GM12878 (cell line): ENCODE results near the gene FADD. TPM values are rescaled to one million over a fixed set of nuclear protein-coding genes. Genes with fewer than 3 reads are reported as not detected.
A peak's percentile ranks its signal among the peaks of the same experiment; 100 is the strongest.

Experiments used
- ATAC-seq: fragments of 200-7000 bp; cut with Tn5 transposase; 3 replicates; pipeline ENCODE4 v1.9.1; 2020; ENCODE audit warnings: mild to moderate bottlenecking, moderate library complexity
- Bru-seq: library from RNA; stranded (reverse); fragments of 400-500 nt; gene quantifications from one replicate; lab custom pipeline; 2021; lab: Mats Ljungman, UMichigan
- BruChase-seq, 2 experiments: library from RNA; stranded (reverse); fragments of 400-500 nt; gene quantifications; one replicate each; lab custom pipeline; 2021; lab: Mats Ljungman, UMichigan
- BruUV-seq: library from RNA; stranded (reverse); fragments of 400-500 nt; replicated peaks from 2 replicates; lab custom pipeline; 2021; lab: Mats Ljungman, UMichigan
- CTCF ChIA-PET: fragments of 300-600 bp; sonication (Branson Sonifier 250); formaldehyde crosslinking; extraction: SDS; loops from one replicate; lab custom pipeline; 2021; ENCODE audit warnings: inconsistent platforms; lab: Yijun Ruan, JAX
- POLR2A ChIA-PET: fragments of 350-600 bp; formaldehyde crosslinking; extraction: SDS; loops from one replicate; lab custom pipeline; 2021; ENCODE audit warnings: inconsistent platforms; lab: Charles Lee
- RAD21 ChIA-PET: fragments of 300-600 bp; sonication (Branson Sonifier 250); formaldehyde crosslinking; loops from one replicate; lab custom pipeline; 2023; ENCODE audit warnings: antibody characterized with exemption; ENCODE audit not compliant: unreplicated experiment; lab: Charles Lee
- SMC1A ChIA-PET: fragments of 300-600 bp; sonication (Branson Sonifier 250); formaldehyde crosslinking; loops from one replicate; lab custom pipeline; 2023; ENCODE audit not compliant: unreplicated experiment, uncharacterized antibody; lab: Charles Lee
- DNase-seq: peaks from one replicate; pipeline ENCODE4 v3.0.0-alpha.2; 2011; ENCODE audit warnings: low read depth, low spot score
- FAIRE-seq: peaks from 3 replicates; lab custom pipeline; 2011; peaks lifted over from hg19 to GRCh38; lab: Jason Lieb, UNC
- H2AFZ ChIP-seq: 2 replicates; pipeline ENCODE4 v1.6.0; 2011; ENCODE audit warnings: low read depth, low read length, control low read depth; ENCODE audit not compliant: control insufficient read depth
- H3K27ac ChIP-seq: 2 replicates; pipeline ENCODE4 v1.5.1; 2011; ENCODE audit warnings: control low read depth; ENCODE audit not compliant: control insufficient read depth, insufficient read depth
- H3K27me3 ChIP-seq, 2 experiments: replicated peaks in 1 of 2; 2 replicates each; pipeline versions ENCODE4 v1.6.0 to v1.6.1; 2011; ENCODE audit warnings: low read length in 1 of 2; ENCODE audit not compliant: control insufficient read depth in 2 of 2, insufficient read depth in 2 of 2
- H3K36me3 ChIP-seq, 2 experiments: 2 replicates each; pipeline ENCODE4 v1.5.1; 2011; ENCODE audit warnings: low read length in 1 of 2; ENCODE audit not compliant: control insufficient read depth in 2 of 2, insufficient read depth in 2 of 2
- H3K4me1 ChIP-seq: 2 replicates; pipeline ENCODE4 v1.6.1; 2011; ENCODE audit warnings: mild to moderate bottlenecking, low read length, moderate library complexity, mixed read lengths; ENCODE audit not compliant: control insufficient read depth, insufficient read depth
- H3K4me2 ChIP-seq: 2 replicates; pipeline ENCODE4 v1.6.0; 2011; ENCODE audit warnings: control low read depth; ENCODE audit not compliant: control insufficient read depth, insufficient read depth
- H3K4me3 ChIP-seq: fragments of 200-600 bp; sonication (generic); 2 replicates; pipeline ENCODE4 v1.5.1; 2016
- H3K79me2 ChIP-seq: 2 replicates; pipeline ENCODE4 v1.6.0; 2011; ENCODE audit warnings: low read length; ENCODE audit not compliant: control insufficient read depth, insufficient read depth
- H3K9ac ChIP-seq: 2 replicates; pipeline ENCODE4 v1.8.0; 2011; ENCODE audit warnings: low read length, control low read depth, mixed read lengths; ENCODE audit not compliant: control insufficient read depth, insufficient read depth
- H3K9me3 ChIP-seq: replicated peaks from 3 replicates; pipeline ENCODE4 v1.5.1; 2011; ENCODE audit warnings: mild to moderate bottlenecking, low read length; ENCODE audit not compliant: control insufficient read depth, insufficient read depth
- H4K20me1 ChIP-seq: 2 replicates; pipeline ENCODE4 v1.6.0; 2011; ENCODE audit not compliant: control insufficient read depth, insufficient read depth
- BCL11A ChIP-seq: IDR thresholded peaks from 2 replicates; pipeline ENCODE4 v1.6.1; 2011; ENCODE audit warnings: low read depth, low read length
- BMI1 ChIP-seq: fragments of 450-650 bp; IDR thresholded peaks from 2 replicates; pipeline ENCODE4 v1.6.1; 2016; ENCODE audit warnings: mild to moderate bottlenecking, moderate library complexity, borderline replicate concordance
- EP300 ChIP-seq, 2 experiments: fragments of 150-350 bp in 1 of 2; IDR thresholded peaks; 2 replicates each; pipeline ENCODE4 v1.6.1; 2011 to 2012; ENCODE audit warnings: low read depth in 2 of 2, low read length in 2 of 2, borderline replicate concordance in 1 of 2, improper control_type of control experiment in 1 of 2, inconsistent platforms in 1 of 2; ENCODE audit not compliant: control insufficient read depth in 1 of 2
- FOXM1 ChIP-seq: IDR thresholded peaks from 2 replicates; pipeline ENCODE4 v1.6.1; 2012; ENCODE audit warnings: low read depth, mild to moderate bottlenecking, inconsistent platforms, low read length, moderate library complexity
- GABPA ChIP-seq: IDR thresholded peaks from 2 replicates; pipeline ENCODE4 v1.6.1; 2014; ENCODE audit warnings: antibody characterized with exemption, low read depth, mild to moderate bottlenecking, inconsistent platforms
- MEF2B ChIP-seq: fragments of 450-650 bp; IDR thresholded peaks from 2 replicates; pipeline ENCODE4 v1.6.1; 2018; ENCODE audit warnings: mild to moderate bottlenecking, moderate library complexity; ENCODE audit not compliant: partially characterized antibody, poor library complexity, severe bottlenecking
- NBN ChIP-seq: fragments of 450-650 bp; IDR thresholded peaks from 2 replicates; pipeline ENCODE4 v1.6.1; 2016
- POU2F2 ChIP-seq: IDR thresholded peaks from 3 replicates; pipeline ENCODE4 v1.6.1; 2011; ENCODE audit warnings: low read depth, mild to moderate bottlenecking, low read length, borderline replicate concordance
- RAD51 ChIP-seq: fragments of 450-650 bp; IDR thresholded peaks from 2 replicates; pipeline ENCODE4 v1.6.1; 2016; ENCODE audit warnings: moderate library complexity, mild to moderate bottlenecking, inconsistent platforms
- SMAD1 ChIP-seq: fragments of 450-650 bp; IDR thresholded peaks from 2 replicates; pipeline ENCODE4 v1.6.1; 2018; ENCODE audit warnings: mild to moderate bottlenecking, low read depth; ENCODE audit not compliant: partially characterized antibody
- SRF ChIP-seq, 2 experiments: IDR thresholded peaks; 2 replicates each; pipeline ENCODE4 v1.6.1; 2011; ENCODE audit warnings: low read depth in 2 of 2, low read length in 2 of 2, mild to moderate bottlenecking in 1 of 2, moderate library complexity in 1 of 2
- TAF1 ChIP-seq: IDR thresholded peaks from 2 replicates; pipeline ENCODE4 v1.6.1; 2011; ENCODE audit warnings: mild to moderate bottlenecking, low read depth, low read length, borderline replicate concordance
- TBL1XR1 ChIP-seq: IDR thresholded peaks from 2 replicates; pipeline ENCODE4 v1.6.1; 2012; ENCODE audit warnings: low read depth, low read length, improper control_type of control experiment
- USF1 ChIP-seq: IDR thresholded peaks from 2 replicates; pipeline ENCODE4 v1.6.1; 2011; ENCODE audit warnings: borderline replicate concordance, low read depth, mild to moderate bottlenecking, moderate library complexity, mixed read lengths, low read length; ENCODE audit not compliant: insufficient read depth; ENCODE audit errors: extremely low read length
- WGBS: methylation state at CpG from one replicate; pipeline ENCODE4 v1.1.6; 2016; ENCODE audit warnings: low lambda C conversion rate; ENCODE audit not compliant: insufficient replicate concordance, insufficient coverage; ENCODE audit errors: missing lambda C conversion rate; 5-methylcytosine and 5-hydroxymethylcytosine counted together
- in situ Hi-C: fragments of 300-500 bp; cut with MboI; formaldehyde crosslinking; loops from 9 replicates; pipeline ENCODE4 v1.14.3; 2018; ENCODE audit warnings: mixed read lengths
- intact Hi-C: fragments of 100-400 bp; cut with micrococcal nuclease; formaldehyde crosslinking; loops from one replicate; pipeline ENCODE4 v1.14.2; 2022; ENCODE audit not compliant: unreplicated experiment
- long read RNA-seq, 2 experiments: library from polyadenylated mRNA; unstranded; transcript quantifications; one replicate each; pipeline ENCODE4 v2.0.0, GENCODE V29; 2019 to 2020
- polyA minus RNA-seq, 3 experiments: library from RNA; depleted of rRNA, polyadenylated mRNA; stranded (reverse); fragments of >200 nt; gene quantifications; 2 replicates each; pipeline ENCODE4 v1.2.3, GENCODE V29; 2011
- polyA plus RNA-seq, 11 experiments: library from polyadenylated mRNA; depleted of rRNA in 4 of 11; unstranded in 6 of 11; stranded (reverse) in 5 of 11; fragments of >200 nt; fragmentation: Nextera tagmentation in 4 of 11; fragmentation: Illumina TruSeq in 1 of 11; extraction: Ambion mirVana in 4 of 11; extraction: Trizol in 1 of 11; gene quantifications; 1 replicate in 1 of 11; 2 replicates in 10 of 11; pipeline versions ENCODE4 v1.2.1 to v1.2.3, GENCODE V29; 2011 to 2016; ENCODE audit warnings: inconsistent platforms in 2 of 11, missing spikeins in 2 of 11, low read depth in 1 of 11
- total RNA-seq, 4 experiments: library from RNA; depleted of rRNA in 3 of 4; stranded (reverse); fragments of >200 nt in 3 of 4; fragmentation: Illumina TruSeq in 1 of 4; extraction: Trizol in 1 of 4; gene quantifications; 2 replicates each; pipeline versions ENCODE4 v1.2.1 to v1.2.3, GENCODE V29; 2013 to 2021

The FADD gene
- 15.8 and 18.2 TPM in 2 replicates for total RNA-seq (2013; cell fraction: nucleolus; rRNA removed)
- total RNA-seq (2014; rRNA removed): 20.7 and 21.9 TPM in 2 replicates
- total RNA-seq (2014; rRNA removed; fragmentation: Illumina TruSeq; extraction: Trizol): 18.8 and 21.2 TPM in 2 replicates
- total RNA-seq (2021): 31.2 and 32.7 TPM in 2 replicates
- 10.8 TPM for polyA plus RNA-seq (2011; ENCODE audit: low read depth)
- 16.2 and 21.8 TPM in 2 replicates for polyA plus RNA-seq (2011; rRNA removed)
- polyA plus RNA-seq (2011; cell fraction: cytosol; rRNA removed): 20.2 and 26.4 TPM in 2 replicates
- polyA plus RNA-seq (2011; cell fraction: nucleus; rRNA removed): 13.0 and 14.5 TPM in 2 replicates
- polyA plus RNA-seq (2012): 13.6 and 18.2 TPM in 2 replicates
- polyA plus RNA-seq (2014; fragmentation: Illumina TruSeq; extraction: Trizol): 12.4 and 18.7 TPM in 2 replicates
- polyA plus RNA-seq (2014; fragmentation: Nextera tagmentation; extraction: Ambion mirVana): under 1 TPM; 0.32 to 0.88 TPM
- 36.8 and 43.1 TPM in 2 replicates for polyA plus RNA-seq (2014; rRNA removed)
- 10 to 100 TPM; 35.8 to 38.7 TPM for polyA plus RNA-seq (2016; fragmentation: Nextera tagmentation; extraction: Ambion mirVana)
- 18.1 and 24.3 TPM in 2 replicates for polyA minus RNA-seq (2011; rRNA and poly(A)+ RNA removed)
- polyA minus RNA-seq (2011; cell fraction: cytosol; rRNA and poly(A)+ RNA removed): 7.9 and 8.4 TPM in 2 replicates
- 13.2 and 18.3 TPM in 2 replicates for polyA minus RNA-seq (2011; cell fraction: nucleus; rRNA and poly(A)+ RNA removed)
- Bru-seq, nascent RNA: percentile 84 among the genes with signal in this experiment
- BruChase-seq, experiment 1, labeled RNA remaining after a 6-hour chase: percentile 57 among the genes with signal in this experiment
- BruChase-seq, experiment 2, labeled RNA remaining after a 2-hour chase: percentile 67 among the genes with signal in this experiment
- long read RNA-seq, experiment 1, transcript FADD-201 (2 exons, 1,841 nt): major isoform, 27 of 27 reads
- long read RNA-seq, experiment 1, partial matches to known transcripts: 0 of 27 reads
- long read RNA-seq, experiment 1, other reads (novel, unspliced or antisense): 0 of 27 reads
- long read RNA-seq, experiment 2, partial matches to known transcripts: 0 of 4 reads
- long read RNA-seq, experiment 2, other reads (novel, unspliced or antisense): 0 of 4 reads

GRCh38 chr11:70202920-70203750 is at the start of gene FADD:
FADD (plus strand) TSS chr11:70203296; CDS start chr11:70203460, 164 bp downstream.
- ATAC-seq (peak; percentile 87), DNase-seq (peak; percentile 83), FAIRE-seq (peak; percentile 88)
- Histone ChIP-seq H2AFZ (peak within 1 kb of the TSS; percentile 88), H3K9ac (peak within 1 kb of the TSS; percentile 99), H3K36me3 (peaks cover 7 to 13% of the 10 kb centered on the region in 2 experiments), H3K4me3 (peak within 1 kb of the TSS; percentile 82), H3K79me2 (peaks cover 27% of the 10 kb centered on the region), H3K9me3 (no peaks in the 10 kb centered on the region), H3K27ac (peak within 1 kb of the TSS; percentile 88), H3K4me1 (peaks cover 12% of the 10 kb centered on the region), H3K4me2 (peak within 1 kb of the TSS; percentile 96), H3K27me3 (no peaks in the 10 kb centered on the region), H4K20me1 (peaks cover 6% of the 10 kb centered on the region; the same call in 1 of the 2 replicates)
- intact Hi-C loops (loop anchor here (5.0 to 10.0 kb wide), 3 partner anchors 69 to 516 kb away; partner anchors contain the start of gene PPFIA1), in situ Hi-C loops (no loop called here)
- SMC1A ChIA-PET: interaction anchor here (1.2 kb wide), 1 partner anchor 100 kb away, joined by 4 read pairs; no protein-coding TSS in a partner anchor
- RAD21 ChIA-PET: interaction anchor here (0.6 kb wide), 1 partner anchor 1788 kb away, joined by 4 read pairs; no protein-coding TSS in a partner anchor
- no TSS peak for BruUV-seq
- CTCF ChIA-PET: interaction anchor here (0.9 to 2.1 kb wide), 4 partner anchors 62 to 294 kb away, joined by 3 to 8 read pairs (median 3); no protein-coding TSS in a partner anchor
- POLR2A ChIA-PET: interaction anchor here (0.6 kb wide), 1 partner anchor 195 kb away, joined by 4 read pairs; the partner anchor contains the start of gene CTTN
- WGBS: under 1% methylated on average over 90 of the region's 91 CpGs
- TF ChIP-seq TAF1 (peak; percentile 93), NBN (peak; percentile 52; the same call in 1 of the 2 replicates), FOXM1 (no peak), TBL1XR1 (0 out of 2 replicates have a peak, but pooled peaks have one; percentile 45), BMI1 (peak; percentile 20; the same call in 1 of the 2 replicates), GABPA (no peak), USF1 (peak; percentile 77), SRF (IDR thresholded peaks at IDR 0.05; ENCODE audit: low read depth in 2 of 2, low read length in 2 of 2) (no peak), MEF2B (no peak), EP300 (IDR thresholded peaks at IDR 0.05; ENCODE audit: borderline replicate concordance in 1 of 2, control insufficient read depth in 1 of 2, low read depth in 2 of 2, low read length in 2 of 2) (peak in 1 of 2 experiments; percentile 78; a peak in 2 of 4 replicates), BCL11A (no peak), POU2F2 (peak; percentile 83; the same call in 2 of the 3 replicates), RAD51 (peak; percentile 79), SMAD1 (no peak)
